ENCODE results near the gene CDKL4.

GRCh38 chr2:39176997-39177396 is 66.8 kb downstream of the CDKL4 start:
- TF ChIP-seq POLR2AphosphoS5 (IDR thresholded peaks at IDR 0.05) (no peak), EP300 (IDR thresholded peaks at IDR 0.05) (no peak)
- TF ChIP-seq, protein P1, sequence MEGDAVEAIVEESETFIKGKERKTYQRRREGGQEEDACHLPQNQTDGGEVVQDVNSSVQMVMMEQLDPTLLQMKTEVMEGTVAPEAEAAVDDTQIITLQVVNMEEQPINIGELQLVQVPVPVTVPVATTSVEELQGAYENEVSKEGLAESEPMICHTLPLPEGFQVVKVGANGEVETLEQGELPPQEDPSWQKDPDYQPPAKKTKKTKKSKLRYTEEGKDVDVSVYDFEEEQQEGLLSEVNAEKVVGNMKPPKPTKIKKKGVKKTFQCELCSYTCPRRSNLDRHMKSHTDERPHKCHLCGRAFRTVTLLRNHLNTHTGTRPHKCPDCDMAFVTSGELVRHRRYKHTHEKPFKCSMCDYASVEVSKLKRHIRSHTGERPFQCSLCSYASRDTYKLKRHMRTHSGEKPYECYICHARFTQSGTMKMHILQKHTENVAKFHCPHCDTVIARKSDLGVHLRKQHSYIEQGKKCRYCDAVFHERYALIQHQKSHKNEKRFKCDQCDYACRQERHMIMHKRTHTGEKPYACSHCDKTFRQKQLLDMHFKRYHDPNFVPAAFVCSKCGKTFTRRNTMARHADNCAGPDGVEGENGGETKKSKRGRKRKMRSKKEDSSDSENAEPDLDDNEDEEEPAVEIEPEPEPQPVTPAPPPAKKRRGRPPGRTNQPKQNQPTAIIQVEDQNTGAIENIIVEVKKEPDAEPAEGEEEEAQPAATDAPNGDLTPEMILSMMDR (IDR thresholded peaks at IDR 0.05), result no peak

Data from sigmoid colon (tissue), 4 donors.